Measurements from ENCODE around the gene MGLL.

- TF ChIP-seq CTCF (IDR thresholded peaks at IDR 0.05) (no peak), POLR2A (IDR thresholded peaks at IDR 0.05) (no peak)
Measured at GRCh38 chr3:127714125-127714571, 108.2 kb downstream of the MGLL start.

All from right lobe of liver (tissue), 4 donors.